Esophagus muscularis mucosa (tissue), 4 donors: Measurements from ENCODE around the gene AFAP1L2. TPM values are rescaled to one million over a fixed set of nuclear protein-coding genes. Genes with fewer than 3 reads are reported as not detected.

Experiments used
- DNase-seq: peaks from one replicate; pipeline ENCODE4 v3.0.0-alpha.2; 2017; ENCODE audit errors: extremely low spot score
- H3K27ac ChIP-seq, 4 donors: fragments of 200-600 bp; sonication (generic); replicated peaks in 1 of 4; 1 replicate in 3 of 4; 2 replicates in 1 of 4; pipeline ENCODE4 v1.5.1; 2016 to 2019; ENCODE audit warnings: mild to moderate bottlenecking in 1 of 4
- H3K27me3 ChIP-seq, 4 donors: fragments of 200-600 bp; sonication (generic); one replicate each; pipeline versions ENCODE4 v1.5.1 to v1.6.0; 2016 to 2019
- H3K36me3 ChIP-seq, 4 donors: fragments of 200-600 bp; sonication (generic); one replicate each; pipeline ENCODE4 v1.5.1; 2016 to 2019
- H3K4me1 ChIP-seq, 4 donors: fragments of 200-600 bp; sonication (generic); one replicate each; pipeline ENCODE4 v1.5.1; 2016 to 2019
- H3K4me3 ChIP-seq, 4 donors: fragments of 200-600 bp; sonication (generic); 1 replicate in 2 of 4; 2 replicates in 2 of 4; pipeline ENCODE4 v1.5.1; 2016 to 2019; ENCODE audit warnings: mild to moderate bottlenecking in 4 of 4, moderate library complexity in 1 of 4
- H3K9me3 ChIP-seq, 4 donors: fragments of 200-600 bp; sonication (generic); 1 replicate in 3 of 4; 2 replicates in 1 of 4; pipeline ENCODE4 v1.5.1; 2016 to 2019
- CTCF ChIP-seq, 3 experiments: fragments of 200-600 bp in 2 of 3; fragments of 450-650 bp in 1 of 3; sonication (generic) in 2 of 3; IDR thresholded peaks; one replicate each; pipeline ENCODE4 v1.5.1; 2017 to 2019; ENCODE audit warnings: antibody characterized with exemption in 3 of 3, mild to moderate bottlenecking in 2 of 3, moderate library complexity in 1 of 3
- EP300 ChIP-seq: sonication (generic); formaldehyde crosslinking; IDR thresholded peaks from one replicate; pipeline ENCODE4 v1.6.1; 2017; ENCODE audit warnings: antibody characterized with exemption
- POLR2A ChIP-seq: fragments of 450-650 bp; IDR thresholded peaks from one replicate; pipeline ENCODE4 v1.6.1; 2017; ENCODE audit warnings: antibody characterized with exemption, moderate library complexity, mild to moderate bottlenecking, low read depth
- POLR2AphosphoS5 ChIP-seq, 2 donors: sonication (generic); formaldehyde crosslinking; IDR thresholded peaks; one replicate each; pipeline ENCODE4 v1.6.1; 2017; ENCODE audit warnings: antibody characterized with exemption in 2 of 2
- WGBS: methylation state at CpG from one replicate; pipeline ENCODE4 v1.1.5; 2018; 5-methylcytosine and 5-hydroxymethylcytosine counted together
- intact Hi-C: fragments of 100-400 bp; cut with DNase I; formaldehyde crosslinking; loops from one replicate; pipeline ENCODE4 v1.15.1; 2023
- total RNA-seq, 4 donors: library from RNA; depleted of rRNA; stranded (reverse); fragments of >200 nt; gene quantifications; one replicate each; pipeline versions ENCODE4 v1.1.0 to v1.2.1, GENCODE V29; 2016

Gene AFAP1L2
- total RNA-seq, 4 donors from 2014 or later = 18.5 to 23.2 (median 19.9) TPM

- DNase-seq = no peak
- intact Hi-C loops = no loop called here
- 92% methylated on average over 16 of the region's 16 CpGs for WGBS
- no peak overlapping the region for H3K27ac ChIP-seq
- H3K9me3 ChIP-seq = no peaks in the 10 kb centered on the region
- H3K4me3 ChIP-seq = no peak overlapping the region
- H3K27me3 ChIP-seq = no peaks in the 10 kb centered on the region
- no peak for TF ChIP-seq POLR2AphosphoS5 (IDR thresholded peaks at IDR 0.05)
- TF ChIP-seq CTCF (IDR thresholded peaks at IDR 0.05) = no peak
- no peak for TF ChIP-seq EP300
- no peak for TF ChIP-seq POLR2A
- H3K36me3 ChIP-seq = no peaks in the 10 kb centered on the region
- H3K4me1 ChIP-seq = peaks cover 3 to 12% (median 7%) of the 10 kb centered on the region in 4 donors
Measured at GRCh38 chr10:114274616-114275453, 129.5 kb downstream of the AFAP1L2 start.

GRCh38 chr10:114273910-114274309 lies 130.4 kb downstream of the AFAP1L2 start:
- TF ChIP-seq POLR2A (no peak), POLR2AphosphoS5 (IDR thresholded peaks at IDR 0.05) (no peak), EP300 (no peak), CTCF (IDR thresholded peaks at IDR 0.05) (no peak)
- 95% methylated on average over 3 of the region's 3 CpGs for WGBS
- intact Hi-C loops = no loop called here

GRCh38 chr10:114272696-114273095 lies 131.6 kb downstream of the AFAP1L2 start:
- WGBS = 93% methylated on average over 6 of the region's 6 CpGs
- Histone ChIP-seq H3K4me1 (peaks cover 3 to 12% (median 7%) of the 10 kb centered on the region in 4 donors), H3K27ac (no peak overlapping the region), H3K9me3 (no peaks in the 10 kb centered on the region), H3K4me3 (no peak overlapping the region), H3K36me3 (no peaks in the 10 kb centered on the region), H3K27me3 (no peaks in the 10 kb centered on the region)
- DNase-seq = no peak
- no peak for TF ChIP-seq POLR2AphosphoS5 (IDR thresholded peaks at IDR 0.05)
- no peak for TF ChIP-seq CTCF (IDR thresholded peaks at IDR 0.05)
- TF ChIP-seq EP300 = no peak
- no peak for TF ChIP-seq POLR2A
- intact Hi-C loops = no loop called here

More at GRCh38 chr10:114273910-114274309, 130.4 kb downstream of the AFAP1L2 start:
- Histone ChIP-seq H3K27ac (no peak overlapping the region), H3K4me3 (no peak overlapping the region), H3K27me3 (no peaks in the 10 kb centered on the region), H3K4me1 (peaks cover 3 to 12% (median 7%) of the 10 kb centered on the region in 4 donors), H3K9me3 (no peaks in the 10 kb centered on the region), H3K36me3 (no peaks in the 10 kb centered on the region)
- DNase-seq = no peak

- DNase-seq = no peak
- no peaks in the 10 kb centered on the region for H3K9me3 ChIP-seq
- 47% methylated on average over 3 of the region's 4 CpGs for WGBS
- peak overlapping the region in 2 of 4 donors; percentile 40 to 50 for H3K27ac ChIP-seq
- no peaks in the 10 kb centered on the region for H3K36me3 ChIP-seq
- peaks cover 4 to 15% (median 9%) of the 10 kb centered on the region in 4 donors for H3K4me1 ChIP-seq
- intact Hi-C loops = no loop called here
- TF ChIP-seq POLR2AphosphoS5 (IDR thresholded peaks at IDR 0.05) = peak; percentile 58 to 60
- TF ChIP-seq CTCF (IDR thresholded peaks at IDR 0.05) = no peak
- H3K4me3 ChIP-seq = no peak overlapping the region
- H3K27me3 ChIP-seq = no peaks in the 10 kb centered on the region
Measured at GRCh38 chr10:114271779-114272167, 132.5 kb downstream of the AFAP1L2 start.
